CD1c-positive myeloid dendritic cell (primary cell): ENCODE results near the gene ZNF518A.

Experiments used
- DNase-seq: peaks from one replicate; pipeline ENCODE4 v3.0.0-alpha.2; 2016; ENCODE audit errors: extremely low spot score

The ZNF518A gene

DNA sequence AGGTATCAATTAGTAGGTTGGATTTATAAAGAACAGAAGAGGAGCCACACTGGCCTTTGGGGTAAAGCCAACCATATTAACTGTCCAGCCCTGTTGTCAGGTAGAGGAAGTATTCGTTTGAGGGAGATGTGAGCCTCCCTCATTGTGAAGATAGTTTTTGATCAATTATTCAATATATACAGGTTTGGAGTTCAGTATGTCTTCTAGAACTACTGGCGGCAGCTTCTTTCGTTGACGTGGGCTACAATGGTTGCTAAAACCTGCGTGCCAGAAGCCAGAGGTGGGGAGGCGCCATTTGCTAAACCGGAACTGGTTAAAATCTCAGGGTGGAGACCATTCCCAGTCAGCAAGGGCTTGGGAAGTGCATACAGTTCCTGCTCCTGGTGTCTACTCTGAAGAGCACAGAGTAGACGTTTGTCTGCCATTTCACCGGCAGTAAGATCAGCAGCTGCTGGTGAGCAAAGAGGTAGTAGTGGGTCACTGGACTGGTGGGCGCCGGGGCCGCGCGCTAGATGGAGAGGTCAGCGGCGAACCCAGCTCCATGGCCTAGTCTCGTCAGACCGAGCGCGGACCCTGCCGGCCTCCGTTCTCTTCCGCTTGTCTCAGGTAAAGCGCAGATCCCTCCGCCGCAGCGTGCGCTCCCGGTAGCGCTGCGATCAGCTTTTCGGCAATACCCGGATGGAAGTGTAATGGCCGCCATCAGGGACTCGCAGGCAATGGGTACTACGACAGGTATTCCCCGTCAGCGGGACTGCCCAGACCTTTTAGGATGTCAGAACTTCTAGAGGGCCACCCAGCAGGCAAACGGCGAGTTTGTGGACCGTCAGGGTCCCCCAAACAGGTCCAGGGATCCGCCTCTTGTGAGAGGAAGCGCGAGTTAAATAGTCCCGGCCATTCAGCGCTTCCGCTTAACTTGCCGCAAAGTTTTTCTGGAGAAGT, at the start of gene ZNF518A:
Gene ZNF518A (plus strand): TSS at position 911 of the 939 bp plus-strand sequence. CDS start 26,026 bp downstream, outside the sequence.
- peak; percentile 95 for DNase-seq

DNA sequence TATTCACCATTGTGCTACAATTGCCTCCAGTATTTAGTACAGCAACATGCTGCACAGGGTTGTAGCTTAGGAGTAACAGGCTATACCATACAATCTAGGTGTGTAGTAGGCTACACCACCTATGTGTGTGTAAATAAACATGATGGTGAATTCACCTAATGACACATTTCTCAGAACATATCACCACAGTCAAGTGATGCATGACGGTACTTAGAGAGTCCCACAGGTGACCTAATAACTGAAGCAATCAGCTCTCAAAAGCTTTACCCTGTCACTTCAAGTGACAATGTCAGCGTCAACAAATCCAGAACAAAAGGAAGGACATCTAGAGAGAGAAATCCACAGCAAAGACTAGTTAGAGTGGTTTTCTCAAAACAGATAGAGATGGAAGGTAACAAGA, 47.9 kb upstream of the ZNF518A start:
- no peak for DNase-seq

GRCh38 chr10:96082748-96083147, 47.3 kb upstream of the ZNF518A start:
- no peak for DNase-seq

DNA sequence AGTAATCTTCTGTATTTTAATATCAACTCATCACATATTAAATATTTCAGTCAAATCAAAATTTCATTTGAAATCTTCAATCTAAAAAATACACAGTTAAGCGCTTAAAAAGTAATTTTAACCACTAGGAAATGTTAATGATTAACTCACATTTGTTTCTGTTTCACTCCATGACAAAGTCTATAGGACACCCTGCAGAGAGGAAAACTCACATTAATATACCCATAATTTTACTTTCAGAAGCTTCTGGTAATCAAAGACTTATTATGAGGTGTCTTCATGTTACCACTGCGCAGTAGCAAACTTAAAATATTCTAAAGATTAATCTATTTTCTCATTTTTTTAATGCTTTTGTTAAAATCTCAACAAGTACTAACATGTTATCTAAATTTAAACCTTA, 41.0 kb upstream of the ZNF518A start:
- DNase-seq = no peak

DNA sequence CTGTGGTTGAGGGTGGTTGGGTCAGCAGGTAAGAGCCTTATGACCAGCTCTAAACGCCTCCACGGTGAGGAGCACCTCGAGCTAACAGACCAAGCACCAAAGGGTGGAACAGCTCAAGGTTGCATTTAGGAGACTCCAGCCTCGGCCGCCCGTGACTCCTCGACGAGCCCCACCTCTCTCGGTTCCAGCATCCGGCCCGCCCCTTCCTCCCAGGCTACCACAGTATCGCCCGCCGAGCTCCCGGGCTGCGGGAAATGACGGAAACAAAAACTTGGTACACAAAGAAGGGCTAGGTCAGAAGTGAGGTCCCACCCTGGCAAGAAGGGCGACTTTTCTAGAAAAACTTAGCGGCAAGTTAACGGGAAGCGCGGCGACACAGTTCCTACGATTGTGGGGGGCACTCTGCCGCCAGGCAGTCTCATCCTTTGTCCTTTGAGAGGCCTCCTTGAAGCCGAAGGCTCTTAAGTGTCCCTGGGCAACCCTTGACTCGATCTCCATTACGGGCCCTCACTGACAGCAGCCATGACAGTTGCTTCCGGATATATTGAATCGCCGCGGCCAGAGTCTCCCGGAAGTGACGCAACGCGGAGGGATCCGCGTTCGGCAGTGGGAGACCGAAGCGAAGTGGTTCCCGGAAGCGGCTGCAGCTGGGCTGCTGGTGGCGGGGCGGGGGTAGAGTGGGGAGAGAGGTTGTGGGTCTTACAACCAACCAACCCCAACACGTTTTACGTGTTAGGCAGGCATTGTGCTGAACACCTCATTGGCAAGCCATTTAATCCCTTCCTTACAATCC, 40.2 kb upstream of the ZNF518A start:
- peak; percentile 96 for DNase-seq

GRCh38 chr10:96090463-96090800, 39.7 kb upstream of the ZNF518A start:
- DNase-seq = no peak

DNA sequence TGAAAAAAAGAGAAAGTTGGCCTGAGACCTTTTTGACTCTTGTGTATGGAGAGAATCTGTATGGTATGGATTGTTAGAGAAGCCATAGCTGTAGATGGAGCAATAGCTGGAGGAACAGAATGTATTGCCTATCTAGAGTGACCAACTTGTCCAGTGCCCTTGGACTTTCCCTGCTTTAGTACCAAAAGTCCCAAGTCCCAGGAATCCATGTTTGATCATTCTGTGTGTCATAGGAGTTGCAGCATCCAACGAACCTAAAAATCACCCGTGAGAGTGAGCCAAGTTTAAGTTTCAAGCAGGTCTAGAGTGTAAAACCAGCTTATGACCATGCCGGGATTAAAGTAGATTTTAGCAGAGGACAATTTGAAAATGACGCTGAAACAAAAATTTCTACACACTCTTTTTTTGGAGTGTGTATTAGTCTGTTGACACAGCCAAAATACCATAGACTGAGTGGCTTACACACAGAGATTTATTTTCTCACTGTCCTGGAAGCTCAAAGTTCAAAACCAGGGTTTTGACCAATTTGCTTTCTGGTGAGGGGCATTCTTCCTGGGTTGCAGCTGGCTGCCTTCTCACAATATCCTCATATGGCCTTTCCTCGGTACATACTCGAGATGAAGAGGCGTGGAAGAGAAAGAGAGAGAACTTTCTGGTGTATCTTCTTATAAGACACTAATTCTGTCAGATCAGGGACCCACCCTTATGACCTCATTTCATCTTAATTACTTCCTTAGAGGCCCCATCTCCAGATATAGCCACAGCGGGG, 36.9 kb upstream of the ZNF518A start:
- DNase-seq = no peak

- DNase-seq = no peak
These were observed 36.1 kb upstream of the ZNF518A start for GRCh38 chr10:96093948-96094347.

- no peak for DNase-seq
These were observed 33.1 kb upstream of the ZNF518A start for GRCh38 chr10:96096958-96097357.

DNA sequence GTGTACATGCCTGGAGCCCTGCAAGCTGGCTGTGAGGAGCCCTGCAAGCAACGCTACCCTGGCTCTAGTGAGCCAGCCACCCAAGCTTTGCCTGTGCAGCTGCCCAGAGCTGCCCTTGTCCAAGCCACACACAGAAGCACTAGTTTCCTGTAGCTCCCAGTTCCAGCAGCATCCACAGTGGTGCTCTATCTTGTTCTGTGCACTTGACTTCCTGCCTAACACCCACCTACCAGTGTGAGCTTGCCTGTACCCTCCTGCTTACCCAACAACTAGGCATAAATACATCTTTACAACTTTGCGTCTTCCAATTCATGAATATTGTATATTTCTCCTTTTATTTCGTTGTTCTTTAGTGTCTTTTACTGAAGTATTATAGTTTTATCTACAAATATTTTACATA, 32.2 kb upstream of the ZNF518A start:
- no peak for DNase-seq

DNA sequence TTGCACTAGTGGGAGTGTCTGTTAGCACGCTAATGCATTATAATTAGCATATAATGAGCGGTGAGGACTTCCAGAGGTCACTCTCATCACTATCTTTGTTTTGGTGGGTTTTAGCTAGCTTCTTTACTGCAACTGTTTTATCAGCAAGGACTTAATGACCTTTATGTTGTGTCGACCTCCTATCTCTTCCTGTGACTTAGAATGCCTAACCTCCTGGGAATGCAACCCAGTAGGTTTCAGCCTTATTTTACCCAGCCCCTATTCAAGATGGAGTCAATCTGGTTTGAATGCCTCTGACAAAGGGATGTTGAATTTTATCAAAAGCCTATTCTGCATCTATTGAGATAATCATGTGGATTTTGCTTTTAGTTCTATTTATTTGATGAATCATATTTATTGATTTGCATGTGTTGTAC, 22.5 kb upstream of the ZNF518A start:
- no peak for DNase-seq

- no peak for DNase-seq
These were observed 17.6 kb upstream of the ZNF518A start for GRCh38 chr10:96112531-96112930.

DNA sequence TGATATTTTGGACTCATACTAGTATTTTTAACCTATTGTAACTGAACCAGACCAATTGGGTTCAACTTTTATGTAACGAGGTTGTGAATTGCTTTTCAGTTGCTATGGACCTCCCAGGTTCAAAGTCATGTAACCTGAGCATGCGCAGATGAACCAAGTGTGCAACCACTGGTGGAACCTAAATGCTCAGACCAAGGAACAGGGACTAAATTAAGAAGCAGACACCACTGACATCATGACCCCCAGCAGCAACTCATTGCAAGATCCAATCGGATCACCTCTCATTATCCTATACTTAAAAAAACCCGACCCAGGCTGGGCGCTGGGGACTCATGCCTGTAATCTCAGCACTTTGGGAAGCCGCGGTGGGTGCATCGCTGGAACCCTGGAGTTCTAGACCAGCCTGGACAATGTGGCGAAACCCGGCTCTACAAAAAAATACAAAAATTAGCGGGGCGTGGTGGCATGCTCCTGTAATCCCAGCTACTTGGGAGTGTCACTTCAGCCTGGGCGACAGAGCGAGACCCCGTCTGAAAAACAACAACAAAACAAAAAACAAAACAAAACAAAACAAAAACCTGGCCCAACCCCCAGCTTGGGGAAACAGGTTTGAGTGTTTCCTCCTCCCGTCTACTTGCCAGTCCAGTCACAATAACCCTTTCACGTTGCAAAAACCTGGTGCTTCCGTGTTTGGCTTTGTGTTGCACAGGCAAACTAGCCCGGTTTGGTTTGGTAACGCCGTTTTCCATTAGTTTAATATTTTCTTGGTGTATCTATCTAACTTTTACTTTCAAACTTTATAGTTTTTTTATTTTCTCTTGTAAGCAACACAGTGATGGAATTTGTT, 11.3 kb upstream of the ZNF518A start:
- no peak for DNase-seq

GRCh38 chr10:96122824-96123223, 7.3 kb upstream of the ZNF518A start:
- DNase-seq = no peak

DNA sequence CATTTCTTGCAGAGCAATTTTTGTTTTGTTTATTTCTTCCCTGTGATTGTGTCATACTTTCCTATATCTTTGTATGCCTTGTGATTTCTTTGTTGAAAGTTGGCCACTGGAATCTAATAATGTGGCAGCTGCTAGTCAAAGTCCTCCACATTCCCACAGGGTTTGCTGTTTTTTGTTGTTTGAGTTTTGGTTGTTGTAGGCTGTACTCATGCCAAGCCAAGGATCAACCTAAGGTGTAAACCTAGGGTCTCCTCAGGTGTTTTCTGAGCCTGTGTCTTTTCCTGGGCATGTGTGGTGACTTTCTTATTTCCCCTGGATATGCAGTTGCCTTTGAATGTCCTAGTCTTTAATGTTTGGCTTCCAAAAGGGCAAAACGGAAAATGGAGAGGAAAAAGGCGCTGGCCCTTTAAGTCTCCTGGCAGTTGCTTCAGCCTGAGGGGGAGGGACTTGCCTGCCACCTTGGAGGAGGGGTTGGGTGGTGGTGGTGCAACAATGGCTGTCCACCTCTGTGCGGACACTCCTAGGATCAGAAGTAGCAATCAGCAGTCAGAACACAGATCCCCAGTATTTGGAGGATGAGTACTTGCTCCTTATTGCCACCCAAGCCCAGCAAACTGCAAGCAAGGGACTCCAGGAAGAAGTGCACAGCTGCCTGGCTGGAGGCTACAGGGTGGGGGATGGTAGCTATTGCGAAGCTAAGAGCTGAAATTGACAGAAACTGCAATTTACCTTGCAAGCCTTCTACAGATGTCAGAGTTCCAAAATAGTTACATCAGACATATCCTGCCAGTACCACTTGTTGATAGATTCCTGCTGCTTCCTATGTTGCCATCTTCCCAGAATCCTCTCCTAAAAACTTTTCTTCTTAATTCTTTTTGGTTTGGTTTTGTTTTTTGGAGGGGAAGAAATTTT, 5.6 kb upstream of the ZNF518A start:
- peak; percentile 12 for DNase-seq

DNA sequence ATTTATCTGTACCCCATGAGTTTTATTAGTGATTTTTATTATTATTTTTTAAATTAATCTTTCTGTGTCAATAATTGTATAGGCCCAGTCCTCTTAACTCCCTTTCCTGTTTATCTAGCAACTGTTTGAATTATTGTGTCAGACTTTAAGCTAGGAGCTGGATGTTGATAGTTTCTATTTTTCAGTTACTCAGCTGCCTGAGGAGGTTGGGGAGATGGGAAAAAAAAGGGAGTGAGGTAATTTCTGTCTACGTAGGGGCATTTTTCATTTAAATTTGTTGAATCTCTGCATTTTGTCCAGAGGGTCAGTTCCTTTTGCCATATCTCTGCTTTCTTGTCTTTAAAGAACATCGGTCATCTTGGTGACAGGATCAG, 5.0 kb upstream of the ZNF518A start:
- DNase-seq = no peak

DNA sequence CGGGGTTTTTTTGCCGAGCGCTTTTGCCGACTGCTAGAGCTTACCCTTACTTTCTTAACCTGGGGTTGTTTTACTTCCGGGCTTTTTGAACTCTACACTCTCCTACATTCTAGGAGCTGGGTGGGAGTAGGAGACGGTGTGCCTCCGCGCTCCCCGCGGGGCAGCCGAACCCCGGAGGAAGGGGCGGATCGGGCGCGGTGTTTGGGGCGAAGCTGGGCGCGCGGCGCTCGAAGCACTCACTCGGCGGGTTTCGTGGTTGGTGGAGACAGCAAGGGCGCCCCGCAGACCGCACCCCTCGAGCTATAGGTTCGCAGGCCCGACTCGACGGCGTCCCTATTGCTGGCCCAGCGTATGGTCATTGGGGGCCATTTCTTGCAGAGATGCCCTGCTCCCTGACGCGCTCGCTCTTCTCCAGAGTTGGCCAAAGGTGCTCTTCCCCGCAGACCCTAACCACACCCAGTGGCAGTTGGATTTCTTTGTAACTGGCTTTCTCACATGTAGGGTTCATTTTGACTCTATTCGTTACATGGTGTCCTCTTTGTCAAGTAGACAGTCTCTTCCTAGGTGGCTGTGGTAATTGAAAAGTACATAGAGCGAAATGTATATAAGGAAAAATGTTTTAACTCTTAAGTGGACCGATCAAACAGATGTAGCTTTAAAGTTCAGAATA, 364 bp downstream of the ZNF518A start:
- DNase-seq = peak; percentile 88

DNA sequence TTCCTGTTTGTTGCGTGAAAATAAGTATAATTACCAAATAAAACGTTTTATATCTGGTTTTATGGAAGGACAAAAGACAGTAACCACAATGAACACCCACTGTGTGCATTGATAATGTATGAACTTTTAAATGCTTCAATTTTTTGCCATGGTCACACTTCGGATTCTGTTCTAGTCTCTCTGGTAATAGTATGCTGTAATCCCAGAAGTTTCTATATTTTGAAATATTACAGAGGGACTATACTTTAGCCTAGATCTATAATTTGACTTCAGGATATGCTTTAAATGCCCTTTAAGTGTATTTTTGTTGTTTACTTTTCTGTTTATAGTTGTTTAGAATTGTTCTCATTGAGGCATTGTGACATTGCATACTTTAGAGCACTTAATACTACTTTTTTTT, 1.5 kb downstream of the ZNF518A start:
- no peak for DNase-seq

DNA sequence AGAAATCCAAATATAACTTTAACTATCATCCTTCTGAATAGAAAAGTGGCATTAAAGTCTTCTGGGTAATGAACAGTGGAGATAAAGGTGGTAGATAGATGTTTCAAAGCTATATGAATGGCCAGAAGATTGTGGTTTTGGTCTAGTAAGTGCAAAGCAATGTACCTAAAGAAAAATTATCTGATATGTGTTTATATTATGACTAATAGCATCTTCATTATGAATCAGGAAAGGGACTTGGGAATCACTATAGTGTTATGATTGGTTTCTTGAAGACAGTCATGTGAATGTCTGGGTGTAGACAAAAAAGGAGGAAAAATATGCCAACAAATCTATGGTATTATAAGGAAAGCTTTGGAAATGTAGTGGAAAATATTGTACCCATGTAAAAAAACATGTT, 3.0 kb downstream of the ZNF518A start:
- no peak for DNase-seq

DNA sequence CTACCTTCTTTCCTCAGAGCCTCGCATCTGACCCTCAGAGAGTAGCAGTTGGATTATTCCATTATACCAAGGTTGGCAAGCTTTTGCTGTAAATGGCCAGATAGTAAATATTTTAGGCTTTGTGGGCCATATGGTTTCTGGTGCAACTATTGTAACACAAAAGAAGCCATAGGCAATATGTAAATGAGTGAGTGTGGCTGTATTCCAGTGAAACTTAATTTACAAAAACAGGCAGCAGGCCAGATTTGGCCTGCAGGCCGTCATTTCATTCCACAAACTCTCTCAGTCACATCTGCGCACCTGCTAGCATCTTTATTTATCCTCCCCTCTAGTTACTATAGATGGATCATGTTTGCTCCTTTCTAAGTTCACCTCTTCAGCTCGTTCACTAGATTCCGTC, 6.7 kb downstream of the ZNF518A start:
- DNase-seq = no peak
